CD4-positive, CD25-positive, alpha-beta regulatory T cell (primary cell): ENCODE measurements around the gene CFAP97D2. TPM values are rescaled to one million over a fixed set of nuclear protein-coding genes. Genes with fewer than 3 reads are reported as not detected.
"Not testable (repeated sequence)": the region's sequence is repeated elsewhere in the genome, so short reads cannot be mapped to it uniquely, and the experiment has no call there.

Experiments
- ATAC-seq, 2 donors: fragments of 150-1000 bp; cut with Tn5 transposase; one replicate each; pipeline ENCODE4 v1.10.0; 2021; ENCODE audit warnings: low read depth in 2 of 2, moderate number of reproducible peaks in 2 of 2, moderate library complexity in 1 of 2
- DNase-seq, 3 donors: peaks; one replicate each; pipeline versions ENCODE4 v3.0.0 to v3.0.0-alpha.2; 2012 to 2022; ENCODE audit warnings: mixed read lengths in 1 of 3
- H3K27ac ChIP-seq: one replicate; pipeline ENCODE4 v1.7.0; 2013; ENCODE audit warnings: mild to moderate bottlenecking, low read length; ENCODE audit not compliant: insufficient read depth, poor library complexity, severe bottlenecking
- H3K27me3 ChIP-seq: one replicate; pipeline ENCODE4 v1.7.0; 2013; ENCODE audit warnings: low read length; ENCODE audit not compliant: control insufficient read depth, insufficient read depth
- H3K36me3 ChIP-seq: one replicate; pipeline ENCODE4 v1.7.0; 2013; ENCODE audit warnings: mild to moderate bottlenecking, low read length, moderate library complexity; ENCODE audit not compliant: control insufficient read depth, insufficient read depth
- H3K4me1 ChIP-seq: 2 replicates; pipeline ENCODE4 v1.7.0; 2013; ENCODE audit warnings: mild to moderate bottlenecking, low read length; ENCODE audit not compliant: insufficient read depth, control insufficient read depth, poor library complexity, severe bottlenecking
- H3K4me3 ChIP-seq: one replicate; pipeline ENCODE4 v1.7.0; 2013; ENCODE audit warnings: low read depth, mild to moderate bottlenecking, low read length, moderate library complexity
- H3K9me3 ChIP-seq, 2 experiments: 1 replicate in 1 of 2; 2 replicates in 1 of 2; pipeline ENCODE4 v1.7.0; 2013; ENCODE audit warnings: low read length in 2 of 2, mild to moderate bottlenecking in 1 of 2, moderate library complexity in 1 of 2; ENCODE audit not compliant: control insufficient read depth in 2 of 2
- H3K27ac Mint-ChIP-seq, 3 donors: one replicate each; pipeline ENCODE4 v1.8.0; 2020 to 2022; ENCODE audit warnings: mild to moderate bottlenecking in 3 of 3, mixed read lengths in 3 of 3, moderate library complexity in 2 of 3
- H3K27me3 Mint-ChIP-seq: one replicate; pipeline ENCODE4 v1.8.0; 2022; ENCODE audit warnings: mild to moderate bottlenecking, mixed read lengths
- H3K36me3 Mint-ChIP-seq: one replicate; pipeline ENCODE4 v1.8.0; 2020; ENCODE audit warnings: mixed read lengths
- H3K4me1 Mint-ChIP-seq, 4 donors: one replicate each; pipeline ENCODE4 v1.8.0; 2020 to 2022; ENCODE audit warnings: mixed read lengths in 4 of 4, mild to moderate bottlenecking in 1 of 4
- H3K4me3 Mint-ChIP-seq, 4 donors: one replicate each; pipeline ENCODE4 v1.8.0; 2020 to 2022; ENCODE audit warnings: mild to moderate bottlenecking in 4 of 4, mixed read lengths in 4 of 4, moderate library complexity in 3 of 4
- H3K9me3 Mint-ChIP-seq, 7 donors: one replicate each; pipeline ENCODE4 v1.8.0; 2020 to 2022; ENCODE audit warnings: mixed read lengths in 7 of 7, mild to moderate bottlenecking in 3 of 7, moderate library complexity in 2 of 7
- polyA plus RNA-seq, 4 donors: library from polyadenylated mRNA; unstranded; fragments of 300-500 nt; fragmentation: Illumina TruSeq; gene quantifications; one replicate each; pipeline ENCODE4 v1.2.3, GENCODE V29; 2021
- total RNA-seq: library from RNA; stranded (reverse); gene quantifications from one replicate; pipeline ENCODE4 v1.2.3, GENCODE V29; 2022

CFAP97D2 gene
- total and polyA plus RNA-seq, 5 donors from 2014 or later: 0.22 to 0.86 TPM; not detected in 3

GRCh38 chr13:114133126-114133525, 45.9 kb upstream of the CFAP97D2 start:
- not testable (repeated sequence) for H3K4me3 ChIP-seq, H3K27me3 ChIP-seq, H3K27ac Mint-ChIP-seq, H3K9me3 Mint-ChIP-seq, DNase-seq, ATAC-seq, H3K27me3 Mint-ChIP-seq, H3K9me3 ChIP-seq, H3K36me3 ChIP-seq
- H3K27ac ChIP-seq: peak overlapping the region; percentile 67
- Mint-ChIP-seq H3K4me1 (peaks cover 14 to 64% (median 39%) of the 10 kb centered on the region in 4 donors), H3K4me3 (peak overlapping the region in 1 of 4 donors; percentile 54), H3K36me3 (peaks cover 20% of the 10 kb centered on the region)
- H3K4me1 ChIP-seq: peaks cover 32% of the 10 kb centered on the region

GRCh38 chr13:114133552-114133951, 45.5 kb upstream of the CFAP97D2 start:
- H3K27me3 ChIP-seq, H3K36me3 ChIP-seq, ATAC-seq, H3K9me3 ChIP-seq, H3K27me3 Mint-ChIP-seq, DNase-seq, H3K9me3 Mint-ChIP-seq, H3K4me3 ChIP-seq, H3K27ac ChIP-seq: not testable (repeated sequence)
- H3K4me3 Mint-ChIP-seq: peak overlapping the region; percentile 85 to 93 (median 88)
- H3K4me1 ChIP-seq: peaks cover 27% of the 10 kb centered on the region
- peaks cover 14 to 60% (median 38%) of the 10 kb centered on the region in 4 donors for H3K4me1 Mint-ChIP-seq
- H3K36me3 Mint-ChIP-seq: peaks cover 16% of the 10 kb centered on the region
- peak overlapping the region; percentile 32 to 83 (median 78) for H3K27ac Mint-ChIP-seq

GRCh38 chr13:114134111-114134943, 44.7 kb upstream of the CFAP97D2 start:
- Mint-ChIP-seq H3K27ac (peak overlapping the region; percentile 76 to 83 (median 78)), H3K9me3 (peaks cover 0 to 8% (median 0%) of the 10 kb centered on the region in 7 donors), H3K27me3 (no peaks in the 10 kb centered on the region), H3K36me3 (peaks cover 11% of the 10 kb centered on the region), H3K4me1 (peaks cover 10 to 53% (median 33%) of the 10 kb centered on the region in 4 donors), H3K4me3 (peak overlapping the region; percentile 85 to 93 (median 88))
- Histone ChIP-seq H3K4me3 (peak overlapping the region; percentile 5), H3K9me3 (no peaks in the 10 kb centered on the region), H3K27me3 (no peaks in the 10 kb centered on the region), H3K36me3 (no peaks in the 10 kb centered on the region), H3K4me1 (peaks cover 20% of the 10 kb centered on the region), H3K27ac (peak overlapping the region; percentile 52)
- peak in 2 of 3 donors; percentile 50 to 60 for DNase-seq
- ATAC-seq: peak in 1 of 2 donors; percentile 15

GRCh38 chr13:114134944-114135610, 44.0 kb upstream of the CFAP97D2 start:
- H3K27ac Mint-ChIP-seq: peak overlapping the region; percentile 76 to 78 (median 78)
- peaks cover 15% of the 10 kb centered on the region for H3K4me1 ChIP-seq
- H3K36me3 ChIP-seq: no peaks in the 10 kb centered on the region
- ATAC-seq (no peak), DNase-seq (no peak)
- H3K27ac ChIP-seq: peak overlapping the region; percentile 52
- H3K27me3 ChIP-seq: no peaks in the 10 kb centered on the region
- H3K9me3 ChIP-seq: no peaks in the 10 kb centered on the region
- no peak overlapping the region for H3K4me3 ChIP-seq
- peaks cover 0 to 8% (median 0%) of the 10 kb centered on the region in 7 donors for H3K9me3 Mint-ChIP-seq
- H3K4me3 Mint-ChIP-seq: peak overlapping the region in 2 of 4 donors; percentile 85 to 91
- peaks cover 10 to 46% (median 29%) of the 10 kb centered on the region in 4 donors for H3K4me1 Mint-ChIP-seq
- no peaks in the 10 kb centered on the region for H3K27me3 Mint-ChIP-seq
- peaks cover 11% of the 10 kb centered on the region for H3K36me3 Mint-ChIP-seq

GRCh38 chr13:114135731-114136171, 43.3 kb upstream of the CFAP97D2 start:
- H3K27me3 Mint-ChIP-seq: no peaks in the 10 kb centered on the region
- Histone ChIP-seq H3K4me3 (no peak overlapping the region), H3K36me3 (no peaks in the 10 kb centered on the region), H3K9me3 (no peaks in the 10 kb centered on the region), H3K27me3 (no peaks in the 10 kb centered on the region), H3K4me1 (peaks cover 15% of the 10 kb centered on the region), H3K27ac (no peak overlapping the region)
- peaks cover 11% of the 10 kb centered on the region for H3K36me3 Mint-ChIP-seq
- peaks cover 0 to 8% (median 0%) of the 10 kb centered on the region in 7 donors for H3K9me3 Mint-ChIP-seq
- peak overlapping the region in 2 of 4 donors; percentile 89 to 91 for H3K4me3 Mint-ChIP-seq
- H3K4me1 Mint-ChIP-seq: peaks cover 10 to 44% (median 29%) of the 10 kb centered on the region in 4 donors
- no peak for ATAC-seq
- peak overlapping the region; percentile 46 to 93 (median 78) for H3K27ac Mint-ChIP-seq
- DNase-seq: no peak

GRCh38 chr13:114136576-114136975, 42.5 kb upstream of the CFAP97D2 start:
- peak overlapping the region in 2 of 4 donors; percentile 89 to 91 for H3K4me3 Mint-ChIP-seq
- no peak overlapping the region for H3K4me3 ChIP-seq
- H3K36me3 ChIP-seq: no peaks in the 10 kb centered on the region
- H3K4me1 Mint-ChIP-seq: peaks cover 10 to 37% (median 26%) of the 10 kb centered on the region in 4 donors
- DNase-seq (no peak), ATAC-seq (no peak)
- H3K27ac Mint-ChIP-seq: peak overlapping the region; percentile 13 to 93 (median 60)
- H3K27me3 ChIP-seq: no peaks in the 10 kb centered on the region
- peaks cover 0 to 3% (median 0%) of the 10 kb centered on the region in 7 donors for H3K9me3 Mint-ChIP-seq
- H3K27ac ChIP-seq: no peak overlapping the region
- H3K9me3 ChIP-seq: no peaks in the 10 kb centered on the region
- H3K27me3 Mint-ChIP-seq: no peaks in the 10 kb centered on the region
- peaks cover 18% of the 10 kb centered on the region for H3K4me1 ChIP-seq
- peaks cover 3% of the 10 kb centered on the region for H3K36me3 Mint-ChIP-seq

GRCh38 chr13:114140131-114140905, 38.7 kb upstream of the CFAP97D2 start:
- Histone ChIP-seq H3K9me3 (no peaks in the 10 kb centered on the region), H3K27me3 (no peaks in the 10 kb centered on the region), H3K4me3 (peak overlapping the region; percentile 67), H3K27ac (peak overlapping the region; percentile 85), H3K36me3 (no peaks in the 10 kb centered on the region), H3K4me1 (peaks cover 55% of the 10 kb centered on the region)
- Mint-ChIP-seq H3K4me1 (peaks cover 5 to 29% (median 16%) of the 10 kb centered on the region in 4 donors), H3K4me3 (no peak overlapping the region), H3K27me3 (no peaks in the 10 kb centered on the region), H3K27ac (no peak overlapping the region), H3K9me3 (peaks cover 0 to 1% (median 0%) of the 10 kb centered on the region in 7 donors), H3K36me3 (peaks cover 3% of the 10 kb centered on the region)
- ATAC-seq (no peak), DNase-seq (peak in 2 of 3 donors; percentile 51 to 81)
